NCI-H2107 treated with DMSO at 0.1 percent for 48 hours (cell line): ENCODE results near the gene GVQW3.
"Not testable (repeated sequence)": the region's sequence is repeated elsewhere in the genome, so short reads cannot be mapped to it uniquely, and the experiment has no call there.

Experiments used
- DNase-seq: peaks from one replicate; lab custom pipeline; 2025; ENCODE audit not compliant: unreplicated experiment; lab: John Stamatoyannopoulos, UW

Gene GVQW3

GRCh38 chr11:76385903-76386302, 4.8 kb downstream of the GVQW3 start:
- DNase-seq = no peak

- no peak for DNase-seq
Observed at GRCh38 chr11:76388408-76388807, 7.3 kb downstream of the GVQW3 start.

GRCh38 chr11:76391021-76391420, 9.9 kb downstream of the GVQW3 start:
- no peak for DNase-seq

- DNase-seq = no peak
Observed at GRCh38 chr11:76391811-76392475, 10.8 kb downstream of the GVQW3 start.

GRCh38 chr11:76392870-76393269, 11.7 kb downstream of the GVQW3 start:
- DNase-seq = no peak

- DNase-seq = no peak
Observed at GRCh38 chr11:76394411-76394810, 13.3 kb downstream of the GVQW3 start.

GRCh38 chr11:76395296-76395695, 14.2 kb downstream of the GVQW3 start:
- DNase-seq = no peak

- DNase-seq = no peak
Observed at GRCh38 chr11:76397383-76397782, 16.3 kb downstream of the GVQW3 start.

GRCh38 chr11:76400967-76401366, 19.8 kb downstream of the GVQW3 start:
- DNase-seq = no peak

GRCh38 chr11:76401484-76401883, 20.4 kb downstream of the GVQW3 start:
- not testable (repeated sequence) for DNase-seq

GRCh38 chr11:76406359-76406758, 25.2 kb downstream of the GVQW3 start:
- no peak for DNase-seq

- no peak for DNase-seq
Observed at GRCh38 chr11:76408171-76408965, 27.2 kb downstream of the GVQW3 start.

GRCh38 chr11:76410851-76411357, 29.8 kb downstream of the GVQW3 start:
- DNase-seq = peak; percentile 16

- no peak for DNase-seq
Observed at GRCh38 chr11:76415073-76415472, 34.0 kb downstream of the GVQW3 start.

GRCh38 chr11:76419896-76420295, 38.8 kb downstream of the GVQW3 start:
- no peak for DNase-seq

- no peak for DNase-seq
Observed at GRCh38 chr11:76424379-76424778, 43.3 kb downstream of the GVQW3 start.

- no peak for DNase-seq
Observed at GRCh38 chr11:76424891-76425290, 43.8 kb downstream of the GVQW3 start.

GRCh38 chr11:76426660-76427059, 45.5 kb downstream of the GVQW3 start:
- DNase-seq = no peak

- DNase-seq = no peak
Observed at GRCh38 chr11:76436020-76436419, 54.9 kb downstream of the GVQW3 start.

- no peak for DNase-seq
Observed at GRCh38 chr11:76443268-76443980, 62.3 kb downstream of the GVQW3 start.

GRCh38 chr11:76444065-76444383, 62.9 kb downstream of the GVQW3 start:
- DNase-seq = no peak
